ENCODE measurements around the gene DNAH2. TPM values are rescaled to one million over a fixed set of nuclear protein-coding genes. Genes with fewer than 3 reads are reported as not detected.

Gene DNAH2
- total RNA-seq, 2 donors from 2014 or later, result under 0.01 TPM; not detected in 1

GRCh38 chr17:7717756-7718350, 309 bp downstream of the DNAH2 start:
- no peaks in the 10 kb centered on the region for H3K36me3 ChIP-seq
- peaks cover 9 to 17% of the 10 kb centered on the region in 2 donors for H3K4me1 ChIP-seq (ENCODE audit: control insufficient read depth in 1 of 2, low read depth in 2 of 2)
- H3K4me3 ChIP-seq, result peak overlapping the region; percentile 93
- no peak for DNase-seq (ENCODE audit: low spot score)
- no peak for ATAC-seq (ENCODE audit: insufficient number of reproducible peaks, low FRiP score, low read depth)
- H3K27me3 ChIP-seq (replicated peaks; ENCODE audit: insufficient read depth), result no peaks in the 10 kb centered on the region
- no peak overlapping the region for H3K27ac ChIP-seq
- no peaks in the 10 kb centered on the region for H3K9me3 ChIP-seq
- TF ChIP-seq, protein P1, sequence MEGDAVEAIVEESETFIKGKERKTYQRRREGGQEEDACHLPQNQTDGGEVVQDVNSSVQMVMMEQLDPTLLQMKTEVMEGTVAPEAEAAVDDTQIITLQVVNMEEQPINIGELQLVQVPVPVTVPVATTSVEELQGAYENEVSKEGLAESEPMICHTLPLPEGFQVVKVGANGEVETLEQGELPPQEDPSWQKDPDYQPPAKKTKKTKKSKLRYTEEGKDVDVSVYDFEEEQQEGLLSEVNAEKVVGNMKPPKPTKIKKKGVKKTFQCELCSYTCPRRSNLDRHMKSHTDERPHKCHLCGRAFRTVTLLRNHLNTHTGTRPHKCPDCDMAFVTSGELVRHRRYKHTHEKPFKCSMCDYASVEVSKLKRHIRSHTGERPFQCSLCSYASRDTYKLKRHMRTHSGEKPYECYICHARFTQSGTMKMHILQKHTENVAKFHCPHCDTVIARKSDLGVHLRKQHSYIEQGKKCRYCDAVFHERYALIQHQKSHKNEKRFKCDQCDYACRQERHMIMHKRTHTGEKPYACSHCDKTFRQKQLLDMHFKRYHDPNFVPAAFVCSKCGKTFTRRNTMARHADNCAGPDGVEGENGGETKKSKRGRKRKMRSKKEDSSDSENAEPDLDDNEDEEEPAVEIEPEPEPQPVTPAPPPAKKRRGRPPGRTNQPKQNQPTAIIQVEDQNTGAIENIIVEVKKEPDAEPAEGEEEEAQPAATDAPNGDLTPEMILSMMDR (IDR thresholded peaks at IDR 0.05), result no peak

GRCh38 chr17:7719661-7720060, 2.1 kb downstream of the DNAH2 start:
- peaks cover 9 to 17% of the 10 kb centered on the region in 2 donors for H3K4me1 ChIP-seq (ENCODE audit: control insufficient read depth in 1 of 2, low read depth in 2 of 2)
- no peak overlapping the region for H3K27ac ChIP-seq
- no peak overlapping the region for H3K4me3 ChIP-seq
- H3K36me3 ChIP-seq, result no peaks in the 10 kb centered on the region
- TF ChIP-seq, protein P1 (IDR thresholded peaks at IDR 0.05), result no peak
- no peaks in the 10 kb centered on the region for H3K27me3 ChIP-seq (replicated peaks; ENCODE audit: insufficient read depth)
- no peaks in the 10 kb centered on the region for H3K9me3 ChIP-seq
- ATAC-seq (ENCODE audit: insufficient number of reproducible peaks, low FRiP score, low read depth) (no peak), DNase-seq (ENCODE audit: low spot score) (no peak)

- no peak overlapping the region for H3K27ac ChIP-seq
- H3K27me3 ChIP-seq (replicated peaks; ENCODE audit: insufficient read depth), result no peaks in the 10 kb centered on the region
- DNase-seq (ENCODE audit: low spot score) (no peak), ATAC-seq (ENCODE audit: insufficient number of reproducible peaks, low FRiP score, low read depth) (no peak)
- H3K9me3 ChIP-seq, result no peaks in the 10 kb centered on the region
- TF ChIP-seq, protein P1 (IDR thresholded peaks at IDR 0.05), result no peak
- no peaks in the 10 kb centered on the region for H3K36me3 ChIP-seq
- no peak overlapping the region for H3K4me3 ChIP-seq
- H3K4me1 ChIP-seq (ENCODE audit: control insufficient read depth in 1 of 2, low read depth in 2 of 2), result peaks cover 9 to 17% of the 10 kb centered on the region in 2 donors
Measured at GRCh38 chr17:7720125-7720524, 2.6 kb downstream of the DNAH2 start.

DNA sequence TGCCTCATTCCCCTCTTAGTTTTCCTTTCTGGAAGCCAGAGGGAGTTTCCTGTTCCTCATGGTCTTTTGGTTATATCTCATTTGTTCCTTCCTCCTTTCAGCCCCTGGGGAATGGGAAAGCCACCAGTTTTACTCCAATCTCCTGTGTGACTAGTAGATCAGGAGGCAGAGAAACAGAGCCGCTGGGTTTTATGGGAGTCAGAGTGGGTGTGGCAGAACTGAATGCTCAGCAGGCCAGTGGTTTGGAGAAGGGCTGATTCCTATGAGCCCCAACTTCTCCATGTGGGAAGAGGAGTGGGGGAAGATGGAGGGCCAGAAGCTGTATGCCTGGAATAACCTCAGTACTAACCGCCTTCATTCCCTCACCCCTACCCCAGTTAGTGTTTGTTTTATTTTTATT, 4.1 kb downstream of the DNAH2 start:
- TF ChIP-seq, protein P1 (IDR thresholded peaks at IDR 0.05), result no peak
- H3K27me3 ChIP-seq (replicated peaks; ENCODE audit: insufficient read depth), result no peaks in the 10 kb centered on the region
- no peak for ATAC-seq (ENCODE audit: insufficient number of reproducible peaks, low FRiP score, low read depth)
- no peaks in the 10 kb centered on the region for H3K9me3 ChIP-seq
- no peak for DNase-seq (ENCODE audit: low spot score)
- H3K27ac ChIP-seq, result no peak overlapping the region
- H3K4me3 ChIP-seq, result no peak overlapping the region
- H3K4me1 ChIP-seq (ENCODE audit: control insufficient read depth in 1 of 2, low read depth in 2 of 2), result peaks cover 7 to 11% of the 10 kb centered on the region in 2 donors
- no peaks in the 10 kb centered on the region for H3K36me3 ChIP-seq

- DNase-seq (ENCODE audit: low spot score), result no peak
- Histone ChIP-seq H3K4me3 (no peak overlapping the region), H3K4me1 (ENCODE audit: control insufficient read depth in 1 of 2, low read depth in 2 of 2) (no peaks in the 10 kb centered on the region), H3K36me3 (no peaks in the 10 kb centered on the region), H3K27ac (no peak overlapping the region), H3K9me3 (no peaks in the 10 kb centered on the region), H3K27me3 (replicated peaks; ENCODE audit: insufficient read depth) (no peaks in the 10 kb centered on the region)
- ATAC-seq (ENCODE audit: insufficient number of reproducible peaks, low FRiP score, low read depth), result no peak
- TF ChIP-seq, protein P1 (IDR thresholded peaks at IDR 0.05), result no peak
Measured at GRCh38 chr17:7727886-7728285, 10.3 kb downstream of the DNAH2 start.

Data from thoracic aorta (tissue), 2 donors.